K562 (cell line): ENCODE results near the gene CEMP1. TPM values are rescaled to one million over a fixed set of nuclear protein-coding genes. Genes with fewer than 3 reads are reported as not detected.

Source experiments
- ELK1 ChIP-seq: sonication (generic); formaldehyde crosslinking; IDR thresholded peaks from 2 replicates; pipeline ENCODE4 v1.8.1; 2022; ENCODE audit warnings: missing genetic modification reagents
- ETV1 ChIP-seq: fragments of 450-650 bp; conservative IDR thresholded peaks from 2 replicates; pipeline ENCODE4 v1.6.1; 2016; ENCODE audit warnings: missing genetic modification characterization, control low read depth, low read depth, missing compliant biosample characterization
- GTF2F1 ChIP-seq: IDR thresholded peaks from 2 replicates; pipeline ENCODE4 v1.6.1; 2011; ENCODE audit warnings: low read depth, low read length, improper control_type of control experiment
- IRF9 ChIP-seq: fragments of 450-650 bp; IDR thresholded peaks from 2 replicates; pipeline ENCODE4 v1.6.1; 2016; ENCODE audit warnings: missing biosample characterization, missing genetic modification characterization
- KLF13 ChIP-seq: fragments of 450-650 bp; IDR thresholded peaks from 2 replicates; pipeline ENCODE4 v1.6.1; 2016; ENCODE audit warnings: missing genetic modification characterization, low read depth, mild to moderate bottlenecking, missing compliant biosample characterization, moderate library complexity, borderline replicate concordance
- NBN ChIP-seq: fragments of 450-650 bp; IDR thresholded peaks from 2 replicates; pipeline ENCODE4 v1.6.1; 2016; ENCODE audit warnings: low read depth, mild to moderate bottlenecking
- NCOA1 ChIP-seq: fragments of 450-650 bp; IDR thresholded peaks from 2 replicates; pipeline ENCODE4 v1.6.1; 2016; ENCODE audit warnings: low read depth
- PHTF2 ChIP-seq: fragments of 250-450 bp; sonication (Bioruptor Pico); IDR thresholded peaks from 2 replicates; pipeline ENCODE4 v1.5.0; 2021; ENCODE audit warnings: mild to moderate bottlenecking
- PRDM10 ChIP-seq: fragments of 450-650 bp; IDR thresholded peaks from 2 replicates; pipeline ENCODE4 v1.6.1; 2018; ENCODE audit not compliant: partially characterized antibody
- SP1 ChIP-seq: sonication (generic); formaldehyde crosslinking; IDR thresholded peaks from 2 replicates; pipeline ENCODE4 v1.8.1; 2022; ENCODE audit warnings: mild to moderate bottlenecking, missing genetic modification reagents
- SPI1 ChIP-seq: IDR thresholded peaks from 2 replicates; pipeline ENCODE4 v1.6.1; 2011; ENCODE audit warnings: low read depth, low read length, control low read depth, borderline replicate concordance
- TCF7 ChIP-seq: sonication (generic); IDR thresholded peaks from 2 replicates; pipeline ENCODE4 v1.6.1; 2016; ENCODE audit warnings: antibody characterized with exemption, borderline replicate concordance
- ZNF12 ChIP-seq: sonication (generic); formaldehyde crosslinking; IDR thresholded peaks from 2 replicates; pipeline ENCODE4 v1.4.0; 2020; ENCODE audit warnings: mild to moderate bottlenecking, missing genetic modification reagents
- ZNF511 ChIP-seq: sonication (generic); formaldehyde crosslinking; IDR thresholded peaks from 2 replicates; pipeline ENCODE4 v1.8.0; 2022; ENCODE audit warnings: mild to moderate bottlenecking, missing genetic modification reagents
- polyA plus RNA-seq, 8 experiments: library from polyadenylated mRNA; depleted of rRNA in 4 of 8; stranded (reverse) in 5 of 8; unstranded in 3 of 8; fragments of >200 nt; fragmentation: Nextera tagmentation in 2 of 8; fragmentation: Illumina TruSeq in 1 of 8; extraction: Ambion mirVana in 2 of 8; extraction: Trizol in 1 of 8; gene quantifications; 2 replicates each; pipeline versions ENCODE4 v1.2.1 to v1.2.3, GENCODE V29; 2011 to 2014; ENCODE audit warnings: inconsistent platforms in 1 of 8, missing spikeins in 1 of 8
- total RNA-seq, 7 experiments: library from RNA; depleted of rRNA in 6 of 7; stranded (reverse); fragments of >200 nt in 6 of 7; fragmentation: Illumina TruSeq in 2 of 7; extraction: Trizol in 2 of 7; gene quantifications; 2 replicates each; pipeline versions ENCODE4 v1.2.1 to v1.2.3, GENCODE V29; 2011 to 2021; ENCODE audit warnings: low replicate concordance in 1 of 7
- TF ChIP-seq, protein P1 (sequence below), 2 experiments: fragments of 250-450 bp in 1 of 2; fragments of 450-650 bp in 1 of 2; sonication (Bioruptor Pico) in 1 of 2; IDR thresholded peaks; 2 replicates each; pipeline versions ENCODE4 v1.6.1 to v1.8.0; 2016 to 2021; ENCODE audit warnings: mild to moderate bottlenecking in 2 of 2, moderate library complexity in 2 of 2, missing compliant biosample characterization in 1 of 2, missing genetic modification characterization in 1 of 2
- TF ChIP-seq, protein P2 (sequence below): sonication (generic); formaldehyde crosslinking; IDR thresholded peaks from 2 replicates; pipeline ENCODE4 v1.8.0; 2022; ENCODE audit warnings: missing genetic modification reagents, mild to moderate bottlenecking, borderline replicate concordance

CEMP1 gene
- total and polyA plus RNA-seq, 9 of the 15 experiments (the other 6 are each of a cell fraction or from before 2014, with no cell fraction given) = 0.05 to 0.45 TPM; not detected in 7

GRCh38 chr16:2520784-2521531 lies 10.2 kb downstream of the CEMP1 start (continued):
- TF ChIP-seq ZNF511 (CRISPR knock-in tag) (peak; percentile 63; the same call in 1 of the 2 replicates), ELK1 (no peak), IRF9 (tag) (no peak), NBN (no peak), PHTF2 (CRISPR knock-in tag) (peak; percentile 79; the same call in 1 of the 2 replicates), ZNF12 (CRISPR knock-in tag) (no peak), NCOA1 (no peak), PRDM10 (peak; percentile 66), ETV1 (tag) (peak; percentile 31), KLF13 (tag) (no peak), TCF7 (0 out of 2 replicates have a peak, but pooled peaks have one; percentile 20), SPI1 (peak; percentile 69; the same call in 1 of the 2 replicates), SP1 (CRISPR knock-in tag) (peak; percentile 51), GTF2F1 (no peak)
- TF ChIP-seq, protein P1, sequence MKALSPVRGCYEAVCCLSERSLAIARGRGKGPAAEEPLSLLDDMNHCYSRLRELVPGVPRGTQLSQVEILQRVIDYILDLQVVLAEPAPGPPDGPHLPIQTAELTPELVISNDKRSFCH (CRISPR knock-in tag; IDR thresholded peaks at IDR 0.05) = no peak
- TF ChIP-seq, protein P1 (tag; IDR thresholded peaks at IDR 0.05) = no peak
- TF ChIP-seq, protein P2, sequence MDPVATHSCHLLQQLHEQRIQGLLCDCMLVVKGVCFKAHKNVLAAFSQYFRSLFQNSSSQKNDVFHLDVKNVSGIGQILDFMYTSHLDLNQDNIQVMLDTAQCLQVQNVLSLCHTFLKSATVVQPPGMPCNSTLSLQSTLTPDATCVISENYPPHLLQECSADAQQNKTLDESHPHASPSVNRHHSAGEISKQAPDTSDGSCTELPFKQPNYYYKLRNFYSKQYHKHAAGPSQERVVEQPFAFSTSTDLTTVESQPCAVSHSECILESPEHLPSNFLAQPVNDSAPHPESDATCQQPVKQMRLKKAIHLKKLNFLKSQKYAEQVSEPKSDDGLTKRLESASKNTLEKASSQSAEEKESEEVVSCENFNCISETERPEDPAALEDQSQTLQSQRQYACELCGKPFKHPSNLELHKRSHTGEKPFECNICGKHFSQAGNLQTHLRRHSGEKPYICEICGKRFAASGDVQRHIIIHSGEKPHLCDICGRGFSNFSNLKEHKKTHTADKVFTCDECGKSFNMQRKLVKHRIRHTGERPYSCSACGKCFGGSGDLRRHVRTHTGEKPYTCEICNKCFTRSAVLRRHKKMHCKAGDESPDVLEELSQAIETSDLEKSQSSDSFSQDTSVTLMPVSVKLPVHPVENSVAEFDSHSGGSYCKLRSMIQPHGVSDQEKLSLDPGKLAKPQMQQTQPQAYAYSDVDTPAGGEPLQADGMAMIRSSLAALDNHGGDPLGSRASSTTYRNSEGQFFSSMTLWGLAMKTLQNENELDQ (CRISPR knock-in tag) = no peak
